ENCODE data around the gene RECK. TPM values are rescaled to one million over a fixed set of nuclear protein-coding genes. Genes with fewer than 3 reads are reported as not detected.
A peak's percentile ranks its signal among the peaks of the same experiment; 100 is the strongest.
"Not testable (repeated sequence)": the region's sequence is repeated elsewhere in the genome, so short reads cannot be mapped to it uniquely, and the experiment has no call there.

The RECK gene
- total and polyA plus RNA-seq, 8 donors = 0.95 to 4.6 (median 1.7) TPM

DNA sequence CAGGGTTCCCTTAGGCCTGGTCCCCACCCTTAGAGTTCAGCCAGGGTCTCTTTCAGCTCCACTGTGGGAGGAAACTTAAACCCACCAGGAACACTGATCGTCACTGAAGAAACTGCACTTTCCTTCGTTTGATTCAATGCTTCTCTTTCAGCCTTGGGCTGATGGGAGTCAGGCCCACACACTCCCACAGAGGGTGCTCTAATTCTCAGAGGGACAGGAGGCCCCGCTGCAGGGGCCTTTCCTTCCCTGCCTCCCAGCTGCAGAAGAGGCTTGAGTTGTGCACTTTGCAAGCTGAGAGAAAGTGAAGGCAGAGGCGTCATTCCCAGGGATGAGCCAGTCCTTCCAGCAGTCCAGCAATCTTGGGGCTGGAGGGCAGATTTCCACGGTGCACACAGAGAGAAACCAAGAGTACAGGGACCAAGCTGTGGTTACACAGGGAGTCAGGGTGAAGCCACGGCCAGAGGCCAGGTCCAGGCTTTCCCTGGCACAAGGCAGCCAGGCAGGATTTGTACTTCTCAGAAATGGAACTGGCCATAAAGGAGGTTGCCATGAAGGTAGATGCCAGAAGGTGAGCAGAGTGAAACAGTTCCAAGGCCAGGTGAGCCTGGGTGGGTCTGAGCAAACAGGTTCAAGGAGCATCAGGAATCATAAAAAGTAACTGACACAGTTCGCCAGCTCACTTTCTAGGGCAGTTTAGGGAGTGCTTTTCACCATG lies 89.5 kb downstream of the RECK start:
- 64 to 69% methylated on average over 7 of the region's 7 CpGs for WGBS, 2 donors
- H3K27ac ChIP-seq = no peak overlapping the region
- no peak overlapping the region for H3K4me3 ChIP-seq
- ATAC-seq (no peak), FAIRE-seq (no peak), DNase-seq (no peak)
- TF ChIP-seq, protein P1, sequence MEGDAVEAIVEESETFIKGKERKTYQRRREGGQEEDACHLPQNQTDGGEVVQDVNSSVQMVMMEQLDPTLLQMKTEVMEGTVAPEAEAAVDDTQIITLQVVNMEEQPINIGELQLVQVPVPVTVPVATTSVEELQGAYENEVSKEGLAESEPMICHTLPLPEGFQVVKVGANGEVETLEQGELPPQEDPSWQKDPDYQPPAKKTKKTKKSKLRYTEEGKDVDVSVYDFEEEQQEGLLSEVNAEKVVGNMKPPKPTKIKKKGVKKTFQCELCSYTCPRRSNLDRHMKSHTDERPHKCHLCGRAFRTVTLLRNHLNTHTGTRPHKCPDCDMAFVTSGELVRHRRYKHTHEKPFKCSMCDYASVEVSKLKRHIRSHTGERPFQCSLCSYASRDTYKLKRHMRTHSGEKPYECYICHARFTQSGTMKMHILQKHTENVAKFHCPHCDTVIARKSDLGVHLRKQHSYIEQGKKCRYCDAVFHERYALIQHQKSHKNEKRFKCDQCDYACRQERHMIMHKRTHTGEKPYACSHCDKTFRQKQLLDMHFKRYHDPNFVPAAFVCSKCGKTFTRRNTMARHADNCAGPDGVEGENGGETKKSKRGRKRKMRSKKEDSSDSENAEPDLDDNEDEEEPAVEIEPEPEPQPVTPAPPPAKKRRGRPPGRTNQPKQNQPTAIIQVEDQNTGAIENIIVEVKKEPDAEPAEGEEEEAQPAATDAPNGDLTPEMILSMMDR (IDR thresholded peaks at IDR 0.05) = no peak
- H3K36me3 ChIP-seq = no peaks in the 10 kb centered on the region
- H3K27me3 ChIP-seq = no peaks in the 10 kb centered on the region
- no peaks in the 10 kb centered on the region for H3K4me1 ChIP-seq
- intact Hi-C loops (cut with DNase I) = no loop called here
- no peaks in the 10 kb centered on the region for H3K9me3 ChIP-seq

DNA sequence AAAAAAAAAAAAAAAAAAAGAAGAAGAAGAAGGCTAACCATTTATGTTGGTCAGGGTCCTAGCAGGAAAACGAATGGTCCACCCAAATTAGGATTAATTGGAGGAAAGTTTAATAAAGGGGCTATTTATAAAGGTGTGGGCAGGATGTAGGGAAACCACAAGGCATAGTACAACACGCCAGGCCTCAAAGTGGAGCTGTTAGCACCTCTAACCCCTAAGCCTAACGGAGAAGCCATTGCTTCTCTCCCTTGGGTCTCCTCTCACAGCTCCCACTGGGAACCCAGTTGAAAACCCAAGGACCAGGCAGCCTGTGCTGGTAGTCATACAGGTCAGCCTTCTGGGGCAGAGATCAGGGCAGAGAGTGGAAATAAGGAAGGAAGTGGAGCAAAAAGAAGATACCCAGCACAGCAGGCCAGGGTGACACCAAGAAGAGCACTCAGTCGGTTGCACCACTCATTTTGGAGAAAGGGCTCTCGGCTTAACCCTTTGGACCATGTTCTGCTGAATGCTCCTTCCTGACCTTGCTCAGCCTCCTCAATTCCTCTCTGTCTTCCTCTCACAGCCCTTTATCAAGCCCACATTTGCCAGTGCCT lies 91.0 kb downstream of the RECK start:
- no peak overlapping the region for H3K4me3 ChIP-seq
- H3K36me3 ChIP-seq = no peaks in the 10 kb centered on the region
- H3K27ac ChIP-seq = no peak overlapping the region
- TF ChIP-seq, protein P1 (IDR thresholded peaks at IDR 0.05) = no peak
- no peaks in the 10 kb centered on the region for H3K27me3 ChIP-seq
- no peak for DNase-seq
- WGBS, 2 donors = 70 to 72% methylated on average over 5 of the region's 5 CpGs
- H3K9me3 ChIP-seq = no peaks in the 10 kb centered on the region
- H3K4me1 ChIP-seq = no peaks in the 10 kb centered on the region
- FAIRE-seq = no peak
- intact Hi-C loops (cut with DNase I) = no loop called here
- peak in 2 of 4 donors; percentile 53 to 72 for ATAC-seq

DNA sequence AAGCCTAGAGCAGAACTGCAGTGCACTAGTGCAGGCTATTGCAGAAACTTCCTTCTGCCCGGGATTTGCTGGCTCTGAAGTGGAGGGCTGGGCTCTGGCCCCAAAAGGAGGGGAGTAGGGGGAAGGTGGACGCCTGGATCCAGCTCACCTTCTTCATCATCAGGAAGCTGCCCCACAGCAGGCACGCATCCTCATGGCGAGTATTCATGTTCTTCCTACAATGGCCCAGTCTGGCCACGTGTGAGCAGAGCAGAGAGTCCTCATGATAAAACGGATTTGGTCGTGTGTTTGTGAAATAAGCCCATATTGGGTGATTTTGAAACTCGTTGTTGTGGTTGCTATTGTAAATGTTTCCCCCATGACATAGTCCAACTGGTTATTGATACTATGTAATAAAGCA lies 91.6 kb downstream of the RECK start:
- Histone ChIP-seq H3K9me3 (no peaks in the 10 kb centered on the region), H3K27me3 (no peaks in the 10 kb centered on the region), H3K36me3 (no peaks in the 10 kb centered on the region), H3K4me3 (no peak overlapping the region), H3K27ac (no peak overlapping the region), H3K4me1 (no peaks in the 10 kb centered on the region)
- TF ChIP-seq, protein P1 (IDR thresholded peaks at IDR 0.05) = no peak
- intact Hi-C loops (cut with DNase I) = no loop called here
- no peak for DNase-seq
- 61 to 66% methylated on average over 8 of the region's 8 CpGs for WGBS, 2 donors
- FAIRE-seq = no peak
- ATAC-seq = peak in 2 of 4 donors; percentile 16 to 25

DNA sequence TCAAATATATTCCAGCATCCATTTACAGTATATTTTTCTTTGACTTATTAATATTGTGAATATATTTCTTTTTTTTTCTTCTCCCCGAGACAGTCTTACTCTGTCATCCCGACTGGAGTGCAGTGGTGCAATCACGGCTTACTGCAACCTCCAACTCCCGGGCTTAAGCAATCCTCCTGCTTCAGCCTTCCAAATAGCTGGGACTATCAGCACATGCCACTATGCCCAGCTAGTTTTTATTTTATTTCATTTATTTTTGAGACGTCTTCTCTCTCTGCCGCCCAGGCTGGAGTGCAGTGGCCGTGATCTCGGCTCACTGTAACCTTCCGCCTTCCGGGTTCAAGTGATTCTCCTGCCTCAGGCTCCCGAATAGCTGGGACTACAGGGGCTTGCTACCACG lies 92.4 kb downstream of the RECK start:
- 84 to 92% methylated on average over 12 of the region's 12 CpGs for WGBS, 2 donors
- ATAC-seq (peak in 1 of 4 donors; percentile 43), FAIRE-seq (no peak), DNase-seq (peak in 1 of 6 donors; percentile 21)
- Histone ChIP-seq H3K9me3 (no peaks in the 10 kb centered on the region), H3K4me3 (no peak overlapping the region), H3K4me1 (no peaks in the 10 kb centered on the region), H3K27ac (no peak overlapping the region), H3K27me3 (no peaks in the 10 kb centered on the region), H3K36me3 (no peaks in the 10 kb centered on the region)
- intact Hi-C loops (cut with DNase I) = no loop called here
- TF ChIP-seq, protein P1 (IDR thresholded peaks at IDR 0.05) = no peak

DNA sequence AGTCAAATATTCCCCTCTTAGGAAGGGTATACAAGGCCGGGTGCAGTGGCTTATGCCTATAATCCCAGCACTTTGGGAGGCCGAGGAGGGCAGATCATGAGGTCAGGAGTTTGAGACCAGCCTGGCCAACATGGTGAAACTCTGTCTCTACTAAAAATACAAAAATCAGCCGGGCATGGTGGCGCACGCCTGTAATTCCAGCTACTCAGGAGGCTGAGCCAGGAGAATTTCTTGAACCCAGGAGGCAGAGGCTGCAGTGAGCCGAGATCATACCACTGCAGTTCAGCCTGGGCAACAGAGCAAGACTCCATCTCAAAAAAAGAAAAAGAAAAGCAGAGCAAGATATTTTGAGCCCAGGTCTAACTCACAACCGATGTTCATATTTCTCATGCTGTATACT lies 95.0 kb downstream of the RECK start:
- H3K27me3 ChIP-seq; H3K27ac ChIP-seq; H3K9me3 ChIP-seq; H3K4me3 ChIP-seq; DNase-seq; intact Hi-C loops (cut with DNase I); ATAC-seq; H3K4me1 ChIP-seq; H3K36me3 ChIP-seq; FAIRE-seq: not testable (repeated sequence)
- WGBS, 2 donors = 81 to 86% methylated on average over 7 of the region's 7 CpGs
